Measurements from ENCODE around the gene MOAP1. TPM values are rescaled to one million over a fixed set of nuclear protein-coding genes. Genes with fewer than 3 reads are reported as not detected.

Gene MOAP1
- total and polyA plus RNA-seq, 4 donors = 7.8 to 13.2 (median 11.7) TPM

Other genes starting within 250 kb of the MOAP1 start
- gene ITPK1, start 69.0 kb downstream of the MOAP1 start, total RNA-seq = 10 to 100 TPM in 1 of 2 donors, 1 to 10 TPM in 1; 9.0 to 41.2 TPM
- gene ITPK1, start 69.0 kb downstream of the MOAP1 start, polyA plus RNA-seq = 10 to 100 TPM in 1 of 2 donors, 1 to 10 TPM in 1; 9.4 to 31.3 TPM
- gene LYSET, start 420 bp upstream of the MOAP1 start, total RNA-seq = 1 to 10 TPM; 5.6 to 5.9 TPM
- gene LYSET, start 420 bp upstream of the MOAP1 start, polyA plus RNA-seq = 10 to 100 TPM in 1 of 2 donors, 1 to 10 TPM in 1; 7.2 to 13.4 TPM
- 10 to 100 TPM in 1 of 2 donors, 1 to 10 TPM in 1; 9.2 to 11.2 TPM for gene GON7, start 22.2 kb upstream of the MOAP1 start, total RNA-seq
- 1 to 10 TPM; 9.0 to 9.8 TPM for gene GON7, start 22.2 kb upstream of the MOAP1 start, polyA plus RNA-seq
- gene UBR7, start 22.4 kb upstream of the MOAP1 start, total RNA-seq = 10 to 100 TPM; 12.9 to 44.5 TPM
- gene UBR7, start 22.4 kb upstream of the MOAP1 start, polyA plus RNA-seq = 1 to 10 TPM; 7.0 to 7.6 TPM
- 10 to 100 TPM; 14.2 to 17.7 TPM for gene BTBD7, start 148.1 kb upstream of the MOAP1 start, total RNA-seq
- 1 to 10 TPM; 4.4 to 6.2 TPM for gene BTBD7, start 148.1 kb upstream of the MOAP1 start, polyA plus RNA-seq
- gene COX8C, start 162.3 kb upstream of the MOAP1 start, total RNA-seq = not detected
- gene COX8C, start 162.3 kb upstream of the MOAP1 start, polyA plus RNA-seq = not detected
- gene UNC79, start 246.0 kb upstream of the MOAP1 start, total RNA-seq = under 1 TPM; 0.05 to 0.08 TPM
- under 1 TPM in 1 of 2 donors, not detected in 1; 0.01 TPM for gene UNC79, start 246.0 kb upstream of the MOAP1 start, polyA plus RNA-seq

Data from liver (tissue), 4 donors.